Gastroesophageal sphincter (tissue), 4 donors: ENCODE data around the gene SLC16A10. TPM values are rescaled to one million over a fixed set of nuclear protein-coding genes. Genes with fewer than 3 reads are reported as not detected.
"Not testable (repeated sequence)": the region's sequence is repeated elsewhere in the genome, so short reads cannot be mapped to it uniquely, and the experiment has no call there.

Experiments used
- ATAC-seq: fragments of 150-250 bp; one replicate; pipeline ENCODE4 v1.9.1; 2016; ENCODE audit warnings: mild to moderate bottlenecking, moderate library complexity
- H3K27ac ChIP-seq, 4 donors: fragments of 200-600 bp; sonication (generic) in 3 of 4; 1 replicate in 3 of 4; 2 replicates in 1 of 4; pipeline ENCODE4 v1.5.1; 2016 to 2019
- H3K27me3 ChIP-seq: fragments of 200-600 bp; sonication (generic); one replicate; pipeline ENCODE4 v1.5.1; 2019
- H3K36me3 ChIP-seq, 2 donors: fragments of 200-600 bp; sonication (generic); one replicate each; pipeline ENCODE4 v1.5.1; 2019; ENCODE audit warnings: control low read depth in 1 of 2
- H3K4me1 ChIP-seq, 3 donors: fragments of 200-600 bp; sonication (generic); 1 replicate in 2 of 3; 2 replicates in 1 of 3; pipeline ENCODE4 v1.5.1; 2016 to 2019; ENCODE audit warnings: control low read depth in 2 of 3
- H3K4me3 ChIP-seq, 2 donors: fragments of 200-600 bp; sonication (generic); one replicate each; pipeline ENCODE4 v1.5.1; 2019; ENCODE audit warnings: mild to moderate bottlenecking in 1 of 2, moderate library complexity in 1 of 2
- H3K9me3 ChIP-seq, 3 donors: fragments of 200-600 bp; sonication (generic); one replicate each; pipeline ENCODE4 v1.5.1; 2017 to 2019; ENCODE audit warnings: control low read depth in 2 of 3
- EP300 ChIP-seq: sonication (generic); formaldehyde crosslinking; IDR thresholded peaks from one replicate; pipeline ENCODE4 v1.6.1; 2017; ENCODE audit warnings: antibody characterized with exemption, mild to moderate bottlenecking
- POLR2A ChIP-seq, 2 donors: fragments of 450-650 bp; IDR thresholded peaks; one replicate each; pipeline ENCODE4 v1.6.1; 2017; ENCODE audit warnings: antibody characterized with exemption in 2 of 2, mild to moderate bottlenecking in 2 of 2, moderate library complexity in 1 of 2
- POLR2AphosphoS5 ChIP-seq: sonication (generic); formaldehyde crosslinking; IDR thresholded peaks from one replicate; pipeline ENCODE4 v1.6.1; 2017; ENCODE audit warnings: antibody characterized with exemption
- WGBS, 2 donors: methylation state at CpG; one replicate each; pipeline ENCODE4 v1.1.5; 2018; ENCODE audit warnings: low coverage in 1 of 2; 5-methylcytosine and 5-hydroxymethylcytosine counted together
- total RNA-seq, 4 donors: library from RNA; depleted of rRNA; stranded (reverse); fragments of >200 nt; gene quantifications; one replicate each; pipeline ENCODE4 v1.1.0, GENCODE V29; 2016
- TF ChIP-seq, protein P1 (sequence below), 4 experiments: fragments of 200-600 bp in 2 of 4; fragments of 450-650 bp in 2 of 4; sonication (generic) in 1 of 4; IDR thresholded peaks; one replicate each; pipeline ENCODE4 v1.5.1; 2017 to 2019; ENCODE audit warnings: antibody characterized with exemption in 4 of 4, mild to moderate bottlenecking in 2 of 4, moderate library complexity in 2 of 4

SLC16A10 gene
- total RNA-seq, 4 donors from 2014 or later: 0.32 to 4.7 (median 0.93) TPM

DNA sequence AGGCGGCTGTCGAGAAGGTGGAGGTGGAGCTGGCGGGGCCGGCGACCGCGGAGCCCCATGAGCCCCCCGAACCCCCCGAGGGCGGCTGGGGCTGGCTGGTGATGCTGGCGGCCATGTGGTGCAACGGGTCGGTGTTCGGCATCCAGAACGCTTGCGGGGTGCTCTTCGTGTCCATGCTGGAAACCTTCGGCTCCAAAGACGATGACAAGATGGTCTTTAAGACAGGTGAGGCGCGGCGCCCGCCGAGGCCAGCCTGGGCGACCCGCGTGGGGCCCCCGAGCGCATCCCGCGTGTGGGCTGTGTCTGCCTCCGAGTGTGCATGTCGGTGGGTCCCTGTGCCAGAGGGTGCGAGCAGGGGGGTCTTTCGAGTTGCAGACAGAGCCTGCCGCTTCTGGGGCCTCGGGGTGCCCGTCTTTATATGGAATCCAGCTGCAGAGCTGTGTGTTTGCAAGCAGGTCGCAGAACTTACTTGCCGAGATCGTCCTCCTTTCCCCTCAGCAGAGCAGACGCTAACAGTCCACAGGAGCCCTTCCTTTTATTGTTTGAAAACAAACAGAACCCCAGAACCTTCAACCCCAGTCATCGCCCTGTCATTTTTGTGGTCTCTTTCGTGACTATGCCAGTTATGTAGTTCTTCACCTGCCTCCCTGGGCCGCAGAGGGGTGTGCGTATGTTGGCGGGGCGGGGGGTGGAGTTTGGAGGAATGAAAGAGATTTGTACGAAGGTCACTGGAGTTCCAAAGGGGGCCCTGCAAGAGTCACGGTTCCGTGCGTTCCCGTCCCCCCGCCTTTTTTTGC lies 766 bp downstream of the SLC16A10 start:
- TF ChIP-seq EP300 (no peak), POLR2AphosphoS5 (no peak), POLR2A (IDR thresholded peaks at IDR 0.05) (no peak)
- TF ChIP-seq, protein P1, sequence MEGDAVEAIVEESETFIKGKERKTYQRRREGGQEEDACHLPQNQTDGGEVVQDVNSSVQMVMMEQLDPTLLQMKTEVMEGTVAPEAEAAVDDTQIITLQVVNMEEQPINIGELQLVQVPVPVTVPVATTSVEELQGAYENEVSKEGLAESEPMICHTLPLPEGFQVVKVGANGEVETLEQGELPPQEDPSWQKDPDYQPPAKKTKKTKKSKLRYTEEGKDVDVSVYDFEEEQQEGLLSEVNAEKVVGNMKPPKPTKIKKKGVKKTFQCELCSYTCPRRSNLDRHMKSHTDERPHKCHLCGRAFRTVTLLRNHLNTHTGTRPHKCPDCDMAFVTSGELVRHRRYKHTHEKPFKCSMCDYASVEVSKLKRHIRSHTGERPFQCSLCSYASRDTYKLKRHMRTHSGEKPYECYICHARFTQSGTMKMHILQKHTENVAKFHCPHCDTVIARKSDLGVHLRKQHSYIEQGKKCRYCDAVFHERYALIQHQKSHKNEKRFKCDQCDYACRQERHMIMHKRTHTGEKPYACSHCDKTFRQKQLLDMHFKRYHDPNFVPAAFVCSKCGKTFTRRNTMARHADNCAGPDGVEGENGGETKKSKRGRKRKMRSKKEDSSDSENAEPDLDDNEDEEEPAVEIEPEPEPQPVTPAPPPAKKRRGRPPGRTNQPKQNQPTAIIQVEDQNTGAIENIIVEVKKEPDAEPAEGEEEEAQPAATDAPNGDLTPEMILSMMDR (IDR thresholded peaks at IDR 0.05): no peak
- 0 to 22% methylated on average over 3 to 6 of the region's 54 CpGs for WGBS, 2 donors
- Histone ChIP-seq H3K4me1 (peaks cover 0 to 24% (median 12%) of the 10 kb centered on the region in 3 donors), H3K4me3 (peak overlapping the region; percentile 52 to 63), H3K27me3 (peaks cover 61% of the 10 kb centered on the region), H3K36me3 (no peaks in the 10 kb centered on the region), H3K27ac (no peak overlapping the region), H3K9me3 (no peaks in the 10 kb centered on the region)
- ATAC-seq: no peak

DNA sequence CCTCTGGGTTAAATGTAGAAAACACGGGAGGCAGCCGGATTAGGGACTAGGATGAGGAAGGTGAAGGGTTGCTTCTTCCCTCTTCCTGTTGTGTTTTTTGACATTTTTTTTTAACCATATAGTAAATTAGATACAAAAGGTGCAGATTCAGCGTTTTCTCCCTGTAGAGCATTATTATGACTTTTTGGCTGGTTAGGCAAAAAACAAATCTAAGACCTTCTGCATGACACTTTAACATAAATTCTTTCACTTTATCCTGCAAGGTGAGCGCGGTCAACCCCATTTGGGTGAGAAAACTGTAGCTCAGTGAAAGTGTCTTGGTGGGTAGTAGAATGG lies 1.3 kb downstream of the SLC16A10 start:
- TF ChIP-seq, protein P1 (IDR thresholded peaks at IDR 0.05): no peak
- no peak for TF ChIP-seq EP300
- TF ChIP-seq POLR2A (IDR thresholded peaks at IDR 0.05): no peak
- TF ChIP-seq POLR2AphosphoS5: no peak
- no peak for ATAC-seq
- H3K27me3 ChIP-seq: peaks cover 57% of the 10 kb centered on the region
- no peak overlapping the region for H3K27ac ChIP-seq
- 40 to 50% methylated on average over 2 to 5 of the region's 5 CpGs for WGBS, 2 donors
- peak overlapping the region in 1 of 2 donors; percentile 63 for H3K4me3 ChIP-seq
- H3K4me1 ChIP-seq: peaks cover 0 to 24% (median 12%) of the 10 kb centered on the region in 3 donors
- H3K36me3 ChIP-seq: no peaks in the 10 kb centered on the region
- no peaks in the 10 kb centered on the region for H3K9me3 ChIP-seq

DNA sequence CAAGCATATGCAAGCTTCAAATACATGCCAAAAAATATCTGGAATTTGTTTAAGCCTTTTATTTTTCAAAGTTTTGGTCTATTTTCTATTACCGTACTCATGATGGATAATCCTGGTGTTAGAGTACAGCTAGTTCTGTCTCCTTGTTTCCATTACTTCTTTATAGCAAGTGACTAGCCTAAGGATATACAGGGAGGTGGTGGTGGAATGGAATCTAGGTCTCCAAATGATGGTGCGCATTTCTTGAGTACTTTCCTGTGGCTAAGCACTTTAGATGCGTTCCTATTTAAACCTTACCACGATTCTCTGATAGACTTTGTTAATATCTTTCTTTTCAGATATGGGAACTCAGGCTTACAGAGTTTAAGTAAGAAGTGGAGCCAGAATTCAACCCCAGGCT lies 3.5 kb downstream of the SLC16A10 start:
- Histone ChIP-seq H3K36me3 (no peaks in the 10 kb centered on the region), H3K4me3 (no peak overlapping the region), H3K4me1 (peaks cover 0 to 24% (median 12%) of the 10 kb centered on the region in 3 donors), H3K27ac (no peak overlapping the region), H3K27me3 (peaks cover 35% of the 10 kb centered on the region), H3K9me3 (no peaks in the 10 kb centered on the region)
- TF ChIP-seq POLR2A (IDR thresholded peaks at IDR 0.05) (no peak), EP300 (no peak), POLR2AphosphoS5 (no peak)
- TF ChIP-seq, protein P1 (IDR thresholded peaks at IDR 0.05): no peak
- WGBS, 2 donors: 67 to 81% methylated on average over 4 of the region's 4 CpGs
- ATAC-seq: no peak

DNA sequence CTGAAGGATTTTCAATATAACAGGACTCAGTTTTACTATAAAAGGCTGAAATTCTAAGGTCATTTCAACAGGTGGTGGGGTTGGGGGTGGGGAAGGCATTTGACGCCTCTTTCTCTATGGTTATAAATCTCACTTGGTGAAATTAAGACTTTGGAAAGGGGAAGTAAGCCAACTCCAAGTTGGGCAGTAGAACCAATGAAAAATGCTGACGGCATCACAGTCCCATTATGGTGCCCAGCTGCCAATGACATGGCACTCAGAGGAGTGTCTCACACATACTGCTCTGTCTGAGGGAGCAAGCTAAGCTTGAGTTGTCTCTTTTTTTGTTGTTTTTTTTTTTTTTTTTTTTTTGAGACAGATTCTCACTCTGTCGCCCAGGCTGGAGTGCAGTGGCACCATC lies 4.7 kb downstream of the SLC16A10 start:
- no peak overlapping the region for H3K27ac ChIP-seq
- peaks cover 23% of the 10 kb centered on the region for H3K27me3 ChIP-seq
- no peaks in the 10 kb centered on the region for H3K9me3 ChIP-seq
- H3K4me3 ChIP-seq: no peak overlapping the region
- peaks cover 0 to 17% (median 9%) of the 10 kb centered on the region in 3 donors for H3K4me1 ChIP-seq
- H3K36me3 ChIP-seq: no peaks in the 10 kb centered on the region
- 72 to 90% methylated on average over 2 to 3 of the region's 3 CpGs for WGBS, 2 donors
- TF ChIP-seq POLR2AphosphoS5 (no peak), POLR2A (IDR thresholded peaks at IDR 0.05) (no peak), EP300 (no peak)
- TF ChIP-seq, protein P1 (IDR thresholded peaks at IDR 0.05): no peak
- ATAC-seq: no peak

DNA sequence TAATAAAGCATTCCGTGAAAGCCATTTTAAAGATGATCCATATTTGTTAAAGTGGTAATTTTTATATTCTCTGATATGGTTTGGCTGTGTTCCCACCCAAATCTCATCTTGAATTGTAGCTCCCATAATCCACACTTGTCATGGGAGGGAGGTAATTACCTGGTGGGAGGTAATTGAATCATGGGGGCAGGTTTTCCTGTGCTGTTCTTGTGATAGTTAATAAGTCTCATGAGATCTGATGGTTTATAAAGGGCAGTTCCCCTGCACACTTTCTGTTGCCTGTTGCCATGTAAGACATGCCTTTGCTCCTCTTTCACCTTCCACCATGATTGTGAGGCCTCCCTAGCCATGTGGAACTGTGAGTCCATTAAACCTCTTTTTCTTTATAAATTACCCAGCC lies 8.2 kb downstream of the SLC16A10 start:
- not testable (repeated sequence) for H3K36me3 ChIP-seq, ATAC-seq, H3K27ac ChIP-seq, H3K27me3 ChIP-seq, H3K4me1 ChIP-seq, H3K4me3 ChIP-seq, H3K9me3 ChIP-seq
- WGBS, 2 donors: 91 to 100% methylated on average over 1 of the region's 1 CpG
